GM12891 (cell line): ENCODE data around the gene TTLL7.

Experiments
- PAX5 ChIP-seq: IDR thresholded peaks from 2 replicates; pipeline ENCODE4 v1.6.1; 2011; ENCODE audit warnings: low read length, moderate library complexity, mild to moderate bottlenecking; ENCODE audit not compliant: insufficient read depth, severe bottlenecking
- POLR2A ChIP-seq: IDR thresholded peaks from 2 replicates; pipeline ENCODE4 v1.6.1; 2011; ENCODE audit warnings: low read depth, low read length, control low read depth
- POLR2AphosphoS5 ChIP-seq: IDR thresholded peaks from 2 replicates; pipeline ENCODE4 v1.6.1; 2011; ENCODE audit warnings: low read depth, low read length, control low read depth
- SPI1 ChIP-seq: IDR thresholded peaks from 2 replicates; pipeline ENCODE4 v1.6.1; 2011; ENCODE audit warnings: low read depth, low read length, control low read depth
- TAF1 ChIP-seq: IDR thresholded peaks from 2 replicates; pipeline ENCODE4 v1.6.1; 2011; ENCODE audit warnings: low read depth, low read length, control low read depth

GRCh38 chr1:84010136-84010535 is 11.2 kb upstream of the TTLL7 start:
- no peak for TF ChIP-seq POLR2A
- no peak for TF ChIP-seq TAF1
- TF ChIP-seq POLR2AphosphoS5: no peak
- TF ChIP-seq PAX5: no peak
- TF ChIP-seq SPI1: no peak
